ENCODE measurements around the gene OR52W1. TPM values are rescaled to one million over a fixed set of nuclear protein-coding genes. Genes with fewer than 3 reads are reported as not detected.
A peak's percentile ranks its signal among the peaks of the same experiment; 100 is the strongest.

OR52W1 gene
- total RNA-seq, 1 donor from 2014 or later, result not detected

- H3K27ac ChIP-seq, result no peak overlapping the region
- intact Hi-C loops (cut with DNase I), result no loop called here
- H3K27me3 ChIP-seq, result no peaks in the 10 kb centered on the region
- no peak for TF ChIP-seq CTCF (IDR thresholded peaks at IDR 0.05)
- H3K4me1 ChIP-seq, result no peaks in the 10 kb centered on the region
- ATAC-seq (no peak), DNase-seq (no peak)
- no peaks in the 10 kb centered on the region for H3K9me3 ChIP-seq
- H3K4me3 ChIP-seq, result no peak overlapping the region
- H3K36me3 ChIP-seq, result peaks cover 99% of the 10 kb centered on the region
These were observed 17.5 kb downstream of the OR52W1 start for GRCh38 chr11:6216501-6216900.

DNA sequence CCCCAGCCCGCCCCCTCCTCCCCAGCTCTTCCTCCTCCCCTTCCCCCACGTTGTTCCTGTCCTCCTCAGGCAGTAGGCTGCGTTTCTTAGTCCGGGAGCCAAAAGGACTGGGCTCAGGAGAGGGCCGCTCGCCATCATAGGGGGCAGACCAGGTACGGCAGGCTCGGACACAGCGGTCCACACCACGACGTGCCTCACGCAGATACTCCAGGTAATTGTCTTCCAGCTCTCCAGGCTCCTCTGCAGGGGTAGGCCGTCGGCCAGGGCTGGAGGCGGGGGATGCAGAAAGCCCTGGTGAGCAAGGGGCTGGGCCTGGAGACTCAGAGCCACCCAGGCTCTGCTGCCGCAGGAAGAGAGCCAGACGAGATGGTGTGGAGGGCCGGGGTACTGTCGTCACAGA, 18.7 kb downstream of the OR52W1 start:
- no peak for DNase-seq
- TF ChIP-seq CTCF (IDR thresholded peaks at IDR 0.05), result no peak
- no peaks in the 10 kb centered on the region for H3K9me3 ChIP-seq
- no peaks in the 10 kb centered on the region for H3K4me1 ChIP-seq
- no peak overlapping the region for H3K27ac ChIP-seq
- no peaks in the 10 kb centered on the region for H3K27me3 ChIP-seq
- ATAC-seq, result no peak
- intact Hi-C loops (cut with DNase I), result no loop called here
- H3K36me3 ChIP-seq, result peaks cover 99% of the 10 kb centered on the region
- no peak overlapping the region for H3K4me3 ChIP-seq

GRCh38 chr11:6219359-6219758, 20.3 kb downstream of the OR52W1 start:
- no peak overlapping the region for H3K4me3 ChIP-seq
- H3K27ac ChIP-seq, result no peak overlapping the region
- TF ChIP-seq CTCF (IDR thresholded peaks at IDR 0.05), result no peak
- H3K9me3 ChIP-seq, result no peaks in the 10 kb centered on the region
- H3K4me1 ChIP-seq, result no peaks in the 10 kb centered on the region
- intact Hi-C loops (cut with DNase I), result no loop called here
- DNase-seq (no peak), ATAC-seq (peak; percentile 64)
- H3K27me3 ChIP-seq, result no peaks in the 10 kb centered on the region
- peaks cover 99% of the 10 kb centered on the region for H3K36me3 ChIP-seq

GRCh38 chr11:6223854-6224253, 24.8 kb downstream of the OR52W1 start:
- DNase-seq (no peak), ATAC-seq (no peak)
- intact Hi-C loops (cut with DNase I), result no loop called here
- peaks cover 57% of the 10 kb centered on the region for H3K36me3 ChIP-seq
- H3K27me3 ChIP-seq, result no peaks in the 10 kb centered on the region
- no peak for TF ChIP-seq CTCF (IDR thresholded peaks at IDR 0.05)
- no peaks in the 10 kb centered on the region for H3K9me3 ChIP-seq
- H3K27ac ChIP-seq, result no peak overlapping the region
- H3K4me3 ChIP-seq, result no peak overlapping the region
- H3K4me1 ChIP-seq, result peaks cover 18% of the 10 kb centered on the region

DNA sequence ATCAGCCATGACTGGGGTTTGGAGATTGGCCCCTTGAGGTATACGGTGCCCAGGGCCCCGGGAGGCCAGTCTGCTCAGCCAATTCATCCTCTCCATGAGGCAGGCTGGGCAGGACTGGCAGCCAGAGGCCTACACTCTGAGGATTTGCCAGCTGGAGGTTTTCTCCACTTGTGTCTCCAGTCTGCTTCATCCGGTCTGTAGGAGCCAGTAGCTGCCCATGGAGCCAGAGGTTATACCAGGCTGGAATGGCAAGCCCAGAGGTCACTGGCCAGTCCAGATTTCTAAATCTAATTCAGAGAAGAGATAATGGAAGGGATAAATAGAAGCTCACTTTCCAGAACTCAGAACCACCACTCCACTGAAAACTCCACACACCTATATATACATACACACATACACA, 25.4 kb downstream of the OR52W1 start:
- no peaks in the 10 kb centered on the region for H3K27me3 ChIP-seq
- DNase-seq (no peak), ATAC-seq (no peak)
- peak overlapping the region; percentile 19 for H3K27ac ChIP-seq
- intact Hi-C loops (cut with DNase I), result no loop called here
- TF ChIP-seq CTCF (IDR thresholded peaks at IDR 0.05), result no peak
- no peak overlapping the region for H3K4me3 ChIP-seq
- no peaks in the 10 kb centered on the region for H3K9me3 ChIP-seq
- H3K4me1 ChIP-seq, result peaks cover 20% of the 10 kb centered on the region
- H3K36me3 ChIP-seq, result peaks cover 51% of the 10 kb centered on the region

DNA sequence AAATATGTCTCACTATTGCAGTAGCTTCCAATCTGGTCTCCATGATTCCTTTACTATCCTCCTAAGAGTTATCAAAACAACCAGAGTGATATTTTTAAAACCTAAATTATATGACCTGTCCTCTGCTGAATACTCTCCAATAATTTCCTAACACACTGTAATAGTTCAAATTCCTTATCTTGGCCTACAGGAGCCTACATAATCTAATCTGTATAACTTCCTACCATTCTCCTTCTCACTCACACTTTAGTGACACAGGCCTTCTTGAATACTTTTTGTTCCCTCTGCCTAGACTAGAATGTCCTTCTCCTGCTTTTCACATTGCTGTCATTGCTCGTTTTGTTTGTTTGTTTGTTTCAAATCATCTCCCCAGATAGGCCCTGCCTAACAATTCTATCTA, 26.0 kb downstream of the OR52W1 start:
- no peaks in the 10 kb centered on the region for H3K27me3 ChIP-seq
- TF ChIP-seq CTCF (IDR thresholded peaks at IDR 0.05), result no peak
- H3K4me1 ChIP-seq, result peaks cover 26% of the 10 kb centered on the region
- DNase-seq (no peak), ATAC-seq (no peak)
- H3K9me3 ChIP-seq, result no peaks in the 10 kb centered on the region
- intact Hi-C loops (cut with DNase I), result no loop called here
- peaks cover 45% of the 10 kb centered on the region for H3K36me3 ChIP-seq
- no peak overlapping the region for H3K4me3 ChIP-seq
- H3K27ac ChIP-seq, result peak overlapping the region; percentile 19
